ENCODE measurements around the gene VWA7.
"Not testable (repeated sequence)": the region's sequence is repeated elsewhere in the genome, so short reads cannot be mapped to it uniquely, and the experiment has no call there.

Gene VWA7

GRCh38 chr6:31776989-31777666, at the start of gene VWA7:
Gene VWA7, minus strand, starts transcription at chr6:31777328. Its CDS starts 549 bp downstream, at chr6:31776779.
- H3K9me3 Mint-ChIP-seq = no peaks in the 10 kb centered on the region
- H3K27me3 Mint-ChIP-seq = no peaks in the 10 kb centered on the region
- H3K36me3 Mint-ChIP-seq = peaks cover 4% of the 10 kb centered on the region
- peaks cover 35% of the 10 kb centered on the region for H3K4me1 Mint-ChIP-seq
- no peak within 1 kb of the TSS for H3K27ac Mint-ChIP-seq
- H3K4me3 Mint-ChIP-seq = peak within 1 kb of the TSS; percentile 19

GRCh38 chr6:31826793-31827285, 49.7 kb upstream of the VWA7 start:
- Mint-ChIP-seq H3K36me3 (peaks cover 2% of the 10 kb centered on the region), H3K4me3 (peak overlapping the region; percentile 93), H3K9me3 (no peaks in the 10 kb centered on the region), H3K27ac (peak overlapping the region; percentile 97), H3K4me1 (peaks cover 44% of the 10 kb centered on the region), H3K27me3 (no peaks in the 10 kb centered on the region)

GRCh38 chr6:31825553-31825952, 48.4 kb upstream of the VWA7 start:
- H3K4me3 Mint-ChIP-seq = no peak overlapping the region
- peak overlapping the region; percentile 51 for H3K27ac Mint-ChIP-seq
- H3K36me3 Mint-ChIP-seq = peaks cover under 1% of the 10 kb centered on the region
- H3K27me3 Mint-ChIP-seq = no peaks in the 10 kb centered on the region
- H3K4me1 Mint-ChIP-seq = peaks cover 46% of the 10 kb centered on the region
- H3K9me3 Mint-ChIP-seq = no peaks in the 10 kb centered on the region

GRCh38 chr6:31823592-31824196, 46.6 kb upstream of the VWA7 start:
- H3K9me3 Mint-ChIP-seq, H3K36me3 Mint-ChIP-seq, H3K27me3 Mint-ChIP-seq: not testable (repeated sequence)
- Mint-ChIP-seq H3K4me1 (peaks cover 51% of the 10 kb centered on the region), H3K27ac (peak overlapping the region; percentile 46), H3K4me3 (peak overlapping the region; percentile 33)

GRCh38 chr6:31822036-31822821, 45.1 kb upstream of the VWA7 start:
- Mint-ChIP-seq H3K27me3 (no peaks in the 10 kb centered on the region), H3K4me1 (peaks cover 64% of the 10 kb centered on the region), H3K4me3 (peak overlapping the region; percentile 88), H3K36me3 (no peaks in the 10 kb centered on the region), H3K27ac (peak overlapping the region; percentile 97), H3K9me3 (no peaks in the 10 kb centered on the region)

GRCh38 chr6:31821301-31822035, 44.3 kb upstream of the VWA7 start:
- peak overlapping the region; percentile 88 for H3K4me3 Mint-ChIP-seq
- peaks cover 56% of the 10 kb centered on the region for H3K4me1 Mint-ChIP-seq
- no peaks in the 10 kb centered on the region for H3K36me3 Mint-ChIP-seq
- H3K27ac Mint-ChIP-seq = peak overlapping the region; percentile 97
- H3K27me3 Mint-ChIP-seq = no peaks in the 10 kb centered on the region
- H3K9me3 Mint-ChIP-seq = no peaks in the 10 kb centered on the region

GRCh38 chr6:31820399-31820798, 43.3 kb upstream of the VWA7 start:
- H3K27ac Mint-ChIP-seq, H3K4me3 Mint-ChIP-seq, H3K9me3 Mint-ChIP-seq, H3K27me3 Mint-ChIP-seq, H3K36me3 Mint-ChIP-seq: not testable (repeated sequence)
- H3K4me1 Mint-ChIP-seq = peaks cover 52% of the 10 kb centered on the region

- H3K27me3 Mint-ChIP-seq = no peaks in the 10 kb centered on the region
- H3K4me1 Mint-ChIP-seq = peaks cover 48% of the 10 kb centered on the region
- H3K9me3 Mint-ChIP-seq = no peaks in the 10 kb centered on the region
- H3K4me3 Mint-ChIP-seq = peak overlapping the region; percentile 49
- H3K27ac Mint-ChIP-seq = peak overlapping the region; percentile 52
- H3K36me3 Mint-ChIP-seq = no peaks in the 10 kb centered on the region
Measured at GRCh38 chr6:31819871-31820299, 42.8 kb upstream of the VWA7 start.

GRCh38 chr6:31817929-31818511, 40.9 kb upstream of the VWA7 start:
- not testable (repeated sequence) for H3K9me3 Mint-ChIP-seq, H3K36me3 Mint-ChIP-seq, H3K27me3 Mint-ChIP-seq
- H3K27ac Mint-ChIP-seq = peak overlapping the region; percentile 93
- H3K4me3 Mint-ChIP-seq = peak overlapping the region; percentile 91
- H3K4me1 Mint-ChIP-seq = peaks cover 53% of the 10 kb centered on the region

GRCh38 chr6:31817133-31817928, 40.2 kb upstream of the VWA7 start:
- not testable (repeated sequence) for H3K36me3 Mint-ChIP-seq, H3K9me3 Mint-ChIP-seq, H3K27me3 Mint-ChIP-seq
- H3K4me3 Mint-ChIP-seq = peak overlapping the region; percentile 91
- peak overlapping the region; percentile 93 for H3K27ac Mint-ChIP-seq
- H3K4me1 Mint-ChIP-seq = peaks cover 53% of the 10 kb centered on the region

- H3K9me3 Mint-ChIP-seq = no peaks in the 10 kb centered on the region
- H3K27me3 Mint-ChIP-seq = no peaks in the 10 kb centered on the region
- H3K36me3 Mint-ChIP-seq = no peaks in the 10 kb centered on the region
- H3K4me3 Mint-ChIP-seq = peak within 1 kb of the TSS; percentile 87
- H3K27ac Mint-ChIP-seq = peak within 1 kb of the TSS; percentile 73
- H3K4me1 Mint-ChIP-seq = peaks cover 40% of the 10 kb centered on the region
Measured at GRCh38 chr6:31815025-31815838, 38.1 kb upstream of the VWA7 start, which contains the start of the genes HSPA1A and HSPA1L. Gene HSPA1A, plus strand, starts transcription at chr6:31815543. Its CDS starts 214 bp downstream, at chr6:31815757. Gene HSPA1L, minus strand, starts transcription at chr6:31815283. Its CDS starts 3,311 bp downstream, at chr6:31811972.

- peaks cover 3% of the 10 kb centered on the region for H3K36me3 Mint-ChIP-seq
- peak overlapping the region; percentile 73 for H3K27ac Mint-ChIP-seq
- peaks cover 36% of the 10 kb centered on the region for H3K4me1 Mint-ChIP-seq
- no peaks in the 10 kb centered on the region for H3K9me3 Mint-ChIP-seq
- H3K4me3 Mint-ChIP-seq = peak overlapping the region; percentile 87
- no peaks in the 10 kb centered on the region for H3K27me3 Mint-ChIP-seq
Measured at GRCh38 chr6:31814677-31815024, 37.5 kb upstream of the VWA7 start.

- Mint-ChIP-seq H3K36me3 (peaks cover 5% of the 10 kb centered on the region), H3K4me1 (peaks cover 32% of the 10 kb centered on the region), H3K9me3 (no peaks in the 10 kb centered on the region), H3K27ac (peak overlapping the region; percentile 92), H3K27me3 (no peaks in the 10 kb centered on the region), H3K4me3 (peak overlapping the region; percentile 77)
Measured at GRCh38 chr6:31813465-31813849, 36.3 kb upstream of the VWA7 start.

GRCh38 chr6:31811645-31812044, 34.5 kb upstream of the VWA7 start:
- no peaks in the 10 kb centered on the region for H3K9me3 Mint-ChIP-seq
- peaks cover 25% of the 10 kb centered on the region for H3K4me1 Mint-ChIP-seq
- no peak overlapping the region for H3K27ac Mint-ChIP-seq
- no peak overlapping the region for H3K4me3 Mint-ChIP-seq
- H3K27me3 Mint-ChIP-seq = no peaks in the 10 kb centered on the region
- H3K36me3 Mint-ChIP-seq = peaks cover 5% of the 10 kb centered on the region
